RWPE2 (cell line): ENCODE results near the gene PTTG1IP2.
"Not testable (repeated sequence)": the region's sequence is repeated elsewhere in the genome, so short reads cannot be mapped to it uniquely, and the experiment has no call there.

Experiments
- ATAC-seq: fragments of 200-7000 bp; cut with Tn5 transposase; 3 replicates; pipeline ENCODE4 v1.9.1; 2021; ENCODE audit warnings: low read depth
- DNase-seq: peaks from one replicate; pipeline ENCODE4 v3.0.0-alpha.2; 2020; ENCODE audit warnings: low spot score
- H3K27ac ChIP-seq: fragments of 450-650 bp; 2 replicates; pipeline ENCODE4 v1.5.1; 2017; ENCODE audit warnings: mild to moderate bottlenecking; ENCODE audit not compliant: poor library complexity, severe bottlenecking
- H3K27me3 ChIP-seq: fragments of 250-450 bp; sonication (Bioruptor Pico); 2 replicates; pipeline ENCODE4 v1.5.1; 2021; ENCODE audit warnings: mild to moderate bottlenecking, moderate library complexity; ENCODE audit not compliant: insufficient read depth, poor library complexity, severe bottlenecking
- H3K36me3 ChIP-seq: fragments of 250-450 bp; sonication (Bioruptor Pico); 2 replicates; pipeline ENCODE4 v1.5.1; 2020; ENCODE audit warnings: low read depth, mild to moderate bottlenecking, moderate library complexity
- H3K4me1 ChIP-seq: fragments of 250-450 bp; sonication (Bioruptor Pico); 2 replicates; pipeline ENCODE4 v1.5.1; 2021; ENCODE audit warnings: mild to moderate bottlenecking, moderate library complexity; ENCODE audit not compliant: insufficient read depth, poor library complexity, severe bottlenecking
- H3K4me3 ChIP-seq: fragments of 250-450 bp; sonication (Bioruptor Pico); 2 replicates; pipeline ENCODE4 v1.5.1; 2021; ENCODE audit warnings: mild to moderate bottlenecking, moderate library complexity; ENCODE audit not compliant: severe bottlenecking
- H3K9me3 ChIP-seq: fragments of 250-450 bp; sonication (Bioruptor Pico); 2 replicates; pipeline ENCODE4 v1.5.1; 2021; ENCODE audit warnings: mild to moderate bottlenecking, moderate library complexity; ENCODE audit not compliant: severe bottlenecking
- TF ChIP-seq, protein P1 (sequence below): fragments of 450-650 bp; IDR thresholded peaks from one replicate; pipeline ENCODE4 v1.5.1; 2017; ENCODE audit warnings: mild to moderate bottlenecking, moderate library complexity; ENCODE audit not compliant: poor library complexity, severe bottlenecking

The PTTG1IP2 gene

DNA sequence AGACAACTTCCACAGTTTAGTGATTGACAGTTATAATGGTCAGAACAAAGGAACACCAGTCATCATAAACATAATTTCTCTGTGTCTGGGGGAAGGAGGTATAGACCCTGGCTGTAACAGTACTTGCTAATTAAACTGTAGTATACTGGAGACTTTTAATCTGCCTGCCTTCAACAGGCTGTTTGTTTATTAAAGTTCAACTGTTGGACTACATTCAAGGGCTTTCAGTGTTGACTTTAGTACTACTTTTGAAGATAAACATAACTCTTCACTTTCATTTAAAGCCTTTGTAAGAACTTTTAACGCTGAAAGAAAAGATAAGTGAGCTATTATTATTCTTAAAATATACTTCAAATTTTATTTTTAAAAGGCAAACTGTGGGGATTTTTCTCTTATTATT is 15.5 kb upstream of the PTTG1IP2 start:
- no peaks in the 10 kb centered on the region for H3K9me3 ChIP-seq
- no peak for DNase-seq
- no peak for ATAC-seq
- H3K27ac ChIP-seq, result no peak overlapping the region
- TF ChIP-seq, protein P1, sequence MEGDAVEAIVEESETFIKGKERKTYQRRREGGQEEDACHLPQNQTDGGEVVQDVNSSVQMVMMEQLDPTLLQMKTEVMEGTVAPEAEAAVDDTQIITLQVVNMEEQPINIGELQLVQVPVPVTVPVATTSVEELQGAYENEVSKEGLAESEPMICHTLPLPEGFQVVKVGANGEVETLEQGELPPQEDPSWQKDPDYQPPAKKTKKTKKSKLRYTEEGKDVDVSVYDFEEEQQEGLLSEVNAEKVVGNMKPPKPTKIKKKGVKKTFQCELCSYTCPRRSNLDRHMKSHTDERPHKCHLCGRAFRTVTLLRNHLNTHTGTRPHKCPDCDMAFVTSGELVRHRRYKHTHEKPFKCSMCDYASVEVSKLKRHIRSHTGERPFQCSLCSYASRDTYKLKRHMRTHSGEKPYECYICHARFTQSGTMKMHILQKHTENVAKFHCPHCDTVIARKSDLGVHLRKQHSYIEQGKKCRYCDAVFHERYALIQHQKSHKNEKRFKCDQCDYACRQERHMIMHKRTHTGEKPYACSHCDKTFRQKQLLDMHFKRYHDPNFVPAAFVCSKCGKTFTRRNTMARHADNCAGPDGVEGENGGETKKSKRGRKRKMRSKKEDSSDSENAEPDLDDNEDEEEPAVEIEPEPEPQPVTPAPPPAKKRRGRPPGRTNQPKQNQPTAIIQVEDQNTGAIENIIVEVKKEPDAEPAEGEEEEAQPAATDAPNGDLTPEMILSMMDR, result no peak
- H3K27me3 ChIP-seq, result no peaks in the 10 kb centered on the region
- no peak overlapping the region for H3K4me3 ChIP-seq
- H3K4me1 ChIP-seq, result peaks cover 6% of the 10 kb centered on the region
- H3K36me3 ChIP-seq, result no peaks in the 10 kb centered on the region

DNA sequence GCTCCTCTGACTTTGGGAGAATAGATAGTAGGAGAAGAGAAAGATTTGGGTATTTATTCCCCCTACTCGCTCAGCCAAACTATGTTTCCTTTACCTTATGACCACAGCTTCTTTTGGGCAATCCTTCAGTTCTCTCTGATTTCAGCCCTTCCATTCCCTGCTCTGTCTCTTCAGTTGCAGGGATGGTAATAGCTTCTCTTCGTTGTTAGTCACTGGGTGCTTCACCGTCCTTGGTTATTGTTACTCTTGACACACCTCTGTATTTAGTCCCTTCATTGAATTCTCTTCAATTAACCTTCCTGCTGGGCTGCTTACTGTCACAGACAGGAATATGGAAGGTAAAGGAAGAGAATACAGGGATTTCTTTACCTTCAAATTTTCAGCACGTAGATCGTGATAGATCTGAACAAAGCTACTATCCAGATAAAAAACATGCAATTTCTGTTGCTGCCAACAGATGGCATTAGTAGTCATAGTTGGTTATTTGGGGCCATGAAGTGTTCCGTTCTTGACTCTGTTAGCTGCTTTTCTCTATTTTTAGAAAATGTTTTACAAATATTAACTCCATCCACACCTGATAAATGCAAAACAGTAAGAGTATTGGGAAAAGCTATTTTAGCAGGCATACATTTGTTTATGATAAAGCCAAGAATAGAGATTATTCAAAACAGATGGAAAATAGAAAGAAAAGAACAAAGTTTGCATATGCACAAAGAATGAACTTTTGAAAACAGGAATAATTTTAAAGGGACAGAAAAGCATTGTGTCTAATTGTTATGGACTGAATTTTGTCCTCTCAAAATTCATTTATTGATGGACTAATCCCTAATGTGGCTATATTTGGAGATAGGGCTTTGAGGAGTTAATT is 14.0 kb upstream of the PTTG1IP2 start:
- peak; percentile 82 for ATAC-seq
- H3K4me1 ChIP-seq, result peaks cover 6% of the 10 kb centered on the region

DNA sequence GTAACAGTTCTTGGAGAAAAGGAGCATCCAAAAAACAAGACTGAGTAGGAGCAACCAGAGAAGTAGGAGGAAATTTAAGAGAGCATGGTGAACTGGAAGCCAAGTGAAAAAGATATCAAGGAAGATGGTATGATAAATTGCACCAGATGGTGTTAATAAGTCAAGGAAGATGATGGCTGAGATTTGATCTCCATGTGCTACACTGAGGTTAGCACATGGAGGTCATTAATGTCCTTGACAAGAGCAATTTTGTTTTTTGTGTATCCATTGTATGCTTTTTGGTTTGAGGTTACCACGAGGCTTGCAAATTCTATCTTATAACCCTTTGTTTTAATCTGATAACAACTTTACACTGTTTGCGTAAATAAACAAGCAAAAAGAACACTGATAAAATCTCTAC is 11.3 kb upstream of the PTTG1IP2 start:
- Histone ChIP-seq H3K27me3 (no peaks in the 10 kb centered on the region), H3K36me3 (no peaks in the 10 kb centered on the region), H3K4me3 (no peak overlapping the region), H3K9me3 (no peaks in the 10 kb centered on the region), H3K27ac (no peak overlapping the region), H3K4me1 (peaks cover 6% of the 10 kb centered on the region)
- ATAC-seq (no peak), DNase-seq (no peak)
- TF ChIP-seq, protein P1, result no peak

More for the DNA sequence above, 14.0 kb upstream of the PTTG1IP2 start:
- H3K9me3 ChIP-seq, result no peaks in the 10 kb centered on the region
- no peak overlapping the region for H3K27ac ChIP-seq
- H3K4me3 ChIP-seq, result peak overlapping the region; percentile 2
- TF ChIP-seq, protein P1, result peak; percentile 93
- H3K36me3 ChIP-seq, result no peaks in the 10 kb centered on the region
- no peak for DNase-seq
- H3K27me3 ChIP-seq, result no peaks in the 10 kb centered on the region

DNA sequence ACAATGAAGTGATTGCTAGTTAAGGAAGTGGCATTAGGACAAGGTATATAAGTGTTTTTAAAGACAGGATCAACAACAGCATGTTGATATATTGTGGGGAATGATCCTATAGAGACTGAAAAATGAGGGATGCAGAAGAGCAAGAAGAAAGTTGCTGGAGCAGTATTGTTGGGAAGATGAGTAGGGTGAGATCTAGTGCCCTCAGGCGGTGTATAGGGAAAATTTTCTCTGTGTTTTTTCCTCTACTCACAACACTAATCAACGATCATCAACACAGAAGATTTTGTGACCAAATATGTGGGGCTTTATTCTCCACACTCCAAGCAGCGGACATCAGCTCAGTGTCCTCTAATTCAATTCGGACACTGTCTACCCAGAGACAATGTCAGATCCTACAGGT is 9.6 kb upstream of the PTTG1IP2 start:
- no peaks in the 10 kb centered on the region for H3K36me3 ChIP-seq
- H3K4me3 ChIP-seq, result no peak overlapping the region
- DNase-seq (no peak), ATAC-seq (no peak)
- peaks cover 8% of the 10 kb centered on the region for H3K9me3 ChIP-seq
- H3K27me3 ChIP-seq, result no peaks in the 10 kb centered on the region
- TF ChIP-seq, protein P1, result no peak
- H3K4me1 ChIP-seq, result peaks cover 6% of the 10 kb centered on the region
- H3K27ac ChIP-seq, result no peak overlapping the region

DNA sequence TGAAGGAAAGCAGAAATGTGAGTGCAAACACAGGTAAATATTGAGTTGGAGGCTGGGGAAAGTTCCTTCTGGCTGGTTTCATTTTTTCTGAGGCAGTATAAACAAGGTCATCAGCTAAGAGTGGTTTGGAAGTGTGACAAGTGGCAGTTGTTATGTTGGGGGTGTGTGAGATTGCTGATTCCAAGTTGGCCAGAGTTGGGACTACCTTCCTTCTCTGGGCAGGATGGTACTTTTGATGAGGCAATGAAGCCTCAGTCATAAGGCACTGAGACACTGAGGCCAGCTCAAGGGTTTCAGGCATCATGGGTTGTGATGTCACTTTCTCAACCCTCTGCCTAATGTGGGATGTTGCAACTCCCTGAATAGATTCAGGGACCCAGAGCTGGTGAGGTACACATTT is 8.2 kb upstream of the PTTG1IP2 start:
- no peaks in the 10 kb centered on the region for H3K27me3 ChIP-seq
- no peak overlapping the region for H3K27ac ChIP-seq
- ATAC-seq (no peak), DNase-seq (no peak)
- H3K4me3 ChIP-seq, result no peak overlapping the region
- TF ChIP-seq, protein P1, result no peak
- H3K36me3 ChIP-seq, result no peaks in the 10 kb centered on the region
- peaks cover 8% of the 10 kb centered on the region for H3K9me3 ChIP-seq
- no peaks in the 10 kb centered on the region for H3K4me1 ChIP-seq

DNA sequence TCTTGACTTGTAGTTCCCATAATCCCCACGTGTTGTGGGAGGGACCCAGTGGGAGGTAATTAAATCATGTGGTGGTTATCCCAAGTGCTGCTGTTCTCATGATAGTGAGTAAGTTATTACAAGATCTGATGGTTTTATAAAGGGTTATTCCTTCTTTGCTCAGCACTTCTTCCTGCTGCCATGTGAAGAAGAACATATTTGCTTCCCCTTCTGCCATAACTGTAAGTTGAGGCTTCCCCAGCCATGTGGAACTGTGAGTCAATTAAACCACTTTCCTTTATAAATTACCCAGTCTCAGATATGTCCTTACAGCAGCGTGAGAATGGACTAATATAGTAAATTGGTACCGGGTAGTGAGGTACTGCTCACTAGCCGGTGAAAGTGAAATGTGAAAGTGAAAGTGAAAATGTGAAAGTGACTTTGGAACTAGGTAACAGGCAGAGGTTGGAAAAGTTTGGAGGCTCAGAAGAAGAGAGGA is 6.2 kb upstream of the PTTG1IP2 start:
- not testable (repeated sequence) for ATAC-seq, DNase-seq, H3K4me3 ChIP-seq, H3K4me1 ChIP-seq, H3K27me3 ChIP-seq, H3K27ac ChIP-seq, H3K36me3 ChIP-seq, H3K9me3 ChIP-seq
